K562 (cell line): ENCODE measurements around the gene PRXL2B. TPM values are rescaled to one million over a fixed set of nuclear protein-coding genes. Genes with fewer than 3 reads are reported as not detected.

Experiments used
- CBX8 ChIP-seq: fragments of 200-600 bp; sonication (generic); IDR thresholded peaks from 2 replicates; pipeline ENCODE4 v1.6.1; 2012; ENCODE audit warnings: borderline replicate concordance, mixed run types, low read depth, mild to moderate bottlenecking, moderate library complexity, mixed read lengths, low read length, control low read depth, inconsistent platforms; ENCODE audit not compliant: poor library complexity, severe bottlenecking; ENCODE audit errors: extremely low read depth
- ETV6 ChIP-seq, 3 experiments: fragments of 150-350 bp in 1 of 3; sonication (generic) in 1 of 3; formaldehyde crosslinking in 1 of 3; IDR thresholded peaks; 2 replicates each; pipeline versions ENCODE4 v1.6.1 to v1.8.0; 2014 to 2022; ENCODE audit warnings: borderline replicate concordance in 2 of 3, low read depth in 2 of 3, antibody characterized with exemption in 1 of 3, low read length in 1 of 3, mild to moderate bottlenecking in 1 of 3, missing genetic modification reagents in 1 of 3
- HNRNPLL ChIP-seq: fragments of 200-400 bp; formaldehyde crosslinking; IDR thresholded peaks from 2 replicates; pipeline ENCODE4 v1.6.1; 2017; ENCODE audit warnings: low read length, low read depth, mild to moderate bottlenecking; ENCODE audit not compliant: poor library complexity, severe bottlenecking
- KAT2B ChIP-seq: IDR thresholded peaks from one replicate; pipeline ENCODE4 v1.6.1; 2012; ENCODE audit warnings: low read depth, mild to moderate bottlenecking, control low read depth, inconsistent platforms, low read length, moderate library complexity
- KDM5B ChIP-seq: fragments of 200-600 bp; sonication (generic); IDR thresholded peaks from 2 replicates; pipeline ENCODE4 v1.6.1; 2012; ENCODE audit warnings: low read depth, mild to moderate bottlenecking, moderate library complexity, low read length, control low read depth, inconsistent platforms; ENCODE audit not compliant: insufficient replicate concordance
- REST ChIP-seq, 2 experiments: fragments of 450-650 bp; formaldehyde crosslinking in 1 of 2; IDR thresholded peaks; 2 replicates each; pipeline versions ENCODE4 v1.4.0 to v1.6.1; 2014 to 2020; ENCODE audit warnings: mild to moderate bottlenecking in 2 of 2, borderline replicate concordance in 1 of 2, low read depth in 1 of 2
- TAF1 ChIP-seq: IDR thresholded peaks from 2 replicates; pipeline ENCODE4 v1.6.1; 2011; ENCODE audit warnings: mild to moderate bottlenecking, low read length, moderate library complexity; ENCODE audit not compliant: insufficient read depth, control insufficient read depth, severe bottlenecking; ENCODE audit errors: extremely low read depth
- TBL1XR1 ChIP-seq, 2 experiments: IDR thresholded peaks; 2 replicates each; pipeline ENCODE4 v1.6.1; 2012; ENCODE audit warnings: improper control_type of control experiment in 2 of 2, low read length in 2 of 2, mild to moderate bottlenecking in 1 of 2
- ZBED1 ChIP-seq: IDR thresholded peaks from 2 replicates; pipeline ENCODE4 v1.6.1; 2014
- polyA plus RNA-seq, 8 experiments: library from polyadenylated mRNA; depleted of rRNA in 4 of 8; stranded (reverse) in 5 of 8; unstranded in 3 of 8; fragments of >200 nt; fragmentation: Nextera tagmentation in 2 of 8; fragmentation: Illumina TruSeq in 1 of 8; extraction: Ambion mirVana in 2 of 8; extraction: Trizol in 1 of 8; gene quantifications; 2 replicates each; pipeline versions ENCODE4 v1.2.1 to v1.2.3, GENCODE V29; 2011 to 2014; ENCODE audit warnings: inconsistent platforms in 1 of 8, missing spikeins in 1 of 8
- total RNA-seq, 7 experiments: library from RNA; depleted of rRNA in 6 of 7; stranded (reverse); fragments of >200 nt in 6 of 7; fragmentation: Illumina TruSeq in 2 of 7; extraction: Trizol in 2 of 7; gene quantifications; 2 replicates each; pipeline versions ENCODE4 v1.2.1 to v1.2.3, GENCODE V29; 2011 to 2021; ENCODE audit warnings: low replicate concordance in 1 of 7
- TF ChIP-seq, protein P1 (sequence below): fragments of 250-450 bp; sonication (Bioruptor Pico); IDR thresholded peaks from 2 replicates; pipeline ENCODE4 v1.9.0; 2021; ENCODE audit warnings: mild to moderate bottlenecking

Gene PRXL2B
- total and polyA plus RNA-seq, 9 of the 15 experiments (the other 6 are each of a cell fraction or from before 2014, with no cell fraction given): 0.99 to 25.3 (median 11.8) TPM

GRCh38 chr1:2555634-2556276 is 30.8 kb upstream of the PRXL2B start (continued):
- no peak for TF ChIP-seq CBX8
- no peak for TF ChIP-seq ETV6 (IDR thresholded peaks at IDR 0.05; ENCODE audit: borderline replicate concordance in 1 of 2, low read depth in 2 of 2, low read length in 1 of 2)
- no peak for TF ChIP-seq ETV6 (CRISPR knock-in tag; IDR thresholded peaks at IDR 0.05; ENCODE audit: borderline replicate concordance)
- no peak for TF ChIP-seq ZBED1
- TF ChIP-seq KAT2B: no peak
- TF ChIP-seq TBL1XR1 (IDR thresholded peaks at IDR 0.05; ENCODE audit: low read length in 2 of 2): no peak
- TF ChIP-seq HNRNPLL: no peak
- TF ChIP-seq, protein P1, sequence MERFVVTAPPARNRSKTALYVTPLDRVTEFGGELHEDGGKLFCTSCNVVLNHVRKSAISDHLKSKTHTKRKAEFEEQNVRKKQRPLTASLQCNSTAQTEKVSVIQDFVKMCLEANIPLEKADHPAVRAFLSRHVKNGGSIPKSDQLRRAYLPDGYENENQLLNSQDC (CRISPR knock-in tag): no peak
- no peak; the same call in 1 of the 2 replicates for TF ChIP-seq REST (IDR thresholded peaks at IDR 0.05; ENCODE audit: borderline replicate concordance)
- TF ChIP-seq REST (CRISPR knock-in tag; IDR thresholded peaks at IDR 0.05; ENCODE audit: low read depth): peak; percentile 36; the same call in 1 of the 2 replicates
- no peak for TF ChIP-seq KDM5B
- TF ChIP-seq TAF1: no peak
